Right lobe of liver (tissue), 4 donors: ENCODE data around the gene MED14.

Experiments
- POLR2A ChIP-seq: fragments of 450-650 bp; IDR thresholded peaks from one replicate; pipeline ENCODE4 v1.6.1; 2017; ENCODE audit warnings: antibody characterized with exemption, mild to moderate bottlenecking
- TF ChIP-seq, protein P1 (sequence below), 4 donors: fragments of 200-600 bp in 3 of 4; fragments of 450-650 bp in 1 of 4; IDR thresholded peaks; one replicate each; pipeline versions ENCODE4 v1.5.1 to v1.8.0; 2016 to 2022; ENCODE audit warnings: antibody characterized with exemption in 4 of 4, mild to moderate bottlenecking in 2 of 4
- donor health status: DM: no; HTN: no; CAD: no.
- donor health status: DM: no; HTN: no; CAD: no.
- donor health status: DM: no; HTN: yes; CAD: no.

DNA sequence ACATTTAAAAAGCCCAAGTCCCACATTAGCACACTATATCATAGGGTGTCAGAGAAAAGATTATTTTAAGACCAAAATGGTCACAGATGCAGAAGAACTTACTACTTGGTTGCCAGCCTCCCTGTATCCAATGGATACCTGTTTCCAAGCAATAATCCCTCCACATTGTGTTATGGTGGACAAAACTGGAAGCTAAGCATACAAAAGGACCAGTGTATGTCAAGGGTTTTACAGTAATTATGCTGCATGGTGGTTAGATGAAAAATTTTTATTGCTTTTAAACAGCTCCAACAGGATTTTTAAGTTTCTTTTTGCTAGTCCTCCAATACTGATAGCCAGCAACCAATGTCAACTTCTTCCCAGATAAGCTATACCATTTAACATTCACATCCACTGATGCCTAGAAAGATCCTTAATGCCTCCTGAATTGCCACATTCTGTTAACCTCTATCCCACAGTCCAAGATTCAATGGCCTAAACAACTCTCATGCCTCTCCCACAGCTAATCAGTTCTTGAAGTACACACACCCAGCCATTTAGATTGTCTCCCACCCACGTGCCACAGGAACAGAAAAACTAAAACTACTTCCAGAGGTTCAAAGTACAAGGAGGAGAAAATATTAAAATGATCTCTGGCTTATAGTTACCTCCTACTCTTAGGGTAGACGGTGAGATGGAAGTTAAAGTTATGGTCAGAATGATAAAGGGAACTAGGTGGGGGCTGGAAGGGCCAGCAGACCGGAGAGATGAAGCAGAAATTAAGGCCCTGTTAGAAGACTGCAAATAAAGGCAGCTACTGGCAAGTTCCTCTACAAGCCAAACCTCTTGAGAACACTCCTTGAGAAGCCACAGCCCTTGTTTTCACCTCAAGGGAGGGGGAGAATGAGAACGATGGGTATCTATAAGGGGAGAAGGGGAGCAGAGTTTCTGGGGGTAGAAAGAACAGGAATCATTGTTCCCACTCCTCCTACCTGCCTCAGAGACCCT is 5.5 kb downstream of the MED14 start:
- TF ChIP-seq, protein P1, sequence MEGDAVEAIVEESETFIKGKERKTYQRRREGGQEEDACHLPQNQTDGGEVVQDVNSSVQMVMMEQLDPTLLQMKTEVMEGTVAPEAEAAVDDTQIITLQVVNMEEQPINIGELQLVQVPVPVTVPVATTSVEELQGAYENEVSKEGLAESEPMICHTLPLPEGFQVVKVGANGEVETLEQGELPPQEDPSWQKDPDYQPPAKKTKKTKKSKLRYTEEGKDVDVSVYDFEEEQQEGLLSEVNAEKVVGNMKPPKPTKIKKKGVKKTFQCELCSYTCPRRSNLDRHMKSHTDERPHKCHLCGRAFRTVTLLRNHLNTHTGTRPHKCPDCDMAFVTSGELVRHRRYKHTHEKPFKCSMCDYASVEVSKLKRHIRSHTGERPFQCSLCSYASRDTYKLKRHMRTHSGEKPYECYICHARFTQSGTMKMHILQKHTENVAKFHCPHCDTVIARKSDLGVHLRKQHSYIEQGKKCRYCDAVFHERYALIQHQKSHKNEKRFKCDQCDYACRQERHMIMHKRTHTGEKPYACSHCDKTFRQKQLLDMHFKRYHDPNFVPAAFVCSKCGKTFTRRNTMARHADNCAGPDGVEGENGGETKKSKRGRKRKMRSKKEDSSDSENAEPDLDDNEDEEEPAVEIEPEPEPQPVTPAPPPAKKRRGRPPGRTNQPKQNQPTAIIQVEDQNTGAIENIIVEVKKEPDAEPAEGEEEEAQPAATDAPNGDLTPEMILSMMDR (IDR thresholded peaks at IDR 0.05) = no peak
- no peak for TF ChIP-seq POLR2A
